Measurements from ENCODE around the gene EXOC3.

EXOC3 gene

DNA sequence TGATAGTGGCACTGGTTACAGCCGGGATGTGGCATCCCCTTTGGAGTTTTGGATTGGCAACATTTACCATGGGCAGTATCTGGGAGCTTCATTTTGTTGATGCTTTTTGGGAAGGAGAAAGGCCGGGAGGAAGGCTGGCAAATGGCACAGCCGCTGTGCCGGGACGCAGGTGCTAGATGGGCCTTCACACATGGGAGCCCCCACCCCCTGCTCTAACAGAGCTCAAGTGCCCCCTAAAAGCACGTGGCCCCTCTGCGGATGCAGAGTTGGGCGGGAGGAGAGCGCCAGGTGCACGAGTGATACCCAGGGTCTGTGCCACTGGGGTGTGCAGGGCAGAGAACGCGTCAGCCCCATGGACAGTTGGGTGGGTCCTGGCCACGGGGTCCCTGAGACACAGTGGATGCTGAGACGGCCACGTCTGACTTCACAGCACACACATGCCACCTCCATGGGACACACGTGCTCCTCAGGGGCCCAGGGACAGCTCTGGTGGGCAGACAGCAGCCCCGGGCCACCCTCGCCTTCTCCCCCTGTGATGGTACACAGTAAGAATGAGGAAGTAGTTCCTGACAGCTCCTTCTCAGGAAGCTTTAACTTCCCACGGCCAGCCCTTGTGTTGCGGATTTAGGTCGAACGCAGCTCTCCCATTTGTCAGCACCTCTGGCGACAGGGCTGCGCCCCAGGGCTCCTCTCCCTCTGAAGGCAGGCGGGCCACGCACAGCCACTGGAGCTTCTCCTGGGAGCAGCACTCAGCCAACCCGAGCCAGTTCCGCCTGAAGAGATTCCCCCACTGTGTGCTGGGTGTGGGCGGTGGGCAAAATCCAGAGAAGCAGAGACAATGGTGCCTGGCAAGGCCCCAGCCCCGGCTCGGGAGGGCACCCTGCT lies 70.5 kb downstream of the EXOC3 start:
- Histone ChIP-seq H4K20me1 (ENCODE audit: insufficient read depth, low read length) (no peaks in the 10 kb centered on the region), H3K36me3 (ENCODE audit: insufficient read depth, low read length) (no peaks in the 10 kb centered on the region), H2AFZ (ENCODE audit: low read length) (no peak overlapping the region), H3K79me2 (ENCODE audit: insufficient read depth, low read length) (no peaks in the 10 kb centered on the region), H3K9me2 (ENCODE audit: low read depth, low read length) (no peaks in the 10 kb centered on the region), H3K27ac (ENCODE audit: low read depth, low read length, poor library complexity, severe bottlenecking) (no peak overlapping the region), H3K9ac (ENCODE audit: low read length) (no peak overlapping the region), H3F3A (ENCODE audit: insufficient read depth, low read length) (no peaks in the 10 kb centered on the region), H3K4me1 (ENCODE audit: insufficient read depth, low read length, severe bottlenecking) (no peaks in the 10 kb centered on the region), H3K9me3 (ENCODE audit: low read length) (no peaks in the 10 kb centered on the region), H3K27me3 (ENCODE audit: insufficient read depth, low read length) (no peaks in the 10 kb centered on the region), H3K4me2 (ENCODE audit: low read length) (no peak overlapping the region), H3K4me3 (ENCODE audit: low read depth, low read length, poor library complexity, severe bottlenecking) (no peak overlapping the region)
- no peak for TF ChIP-seq EZH2 (IDR thresholded peaks at IDR 0.05; ENCODE audit: borderline replicate concordance, low read length)
- TF ChIP-seq, protein P1, sequence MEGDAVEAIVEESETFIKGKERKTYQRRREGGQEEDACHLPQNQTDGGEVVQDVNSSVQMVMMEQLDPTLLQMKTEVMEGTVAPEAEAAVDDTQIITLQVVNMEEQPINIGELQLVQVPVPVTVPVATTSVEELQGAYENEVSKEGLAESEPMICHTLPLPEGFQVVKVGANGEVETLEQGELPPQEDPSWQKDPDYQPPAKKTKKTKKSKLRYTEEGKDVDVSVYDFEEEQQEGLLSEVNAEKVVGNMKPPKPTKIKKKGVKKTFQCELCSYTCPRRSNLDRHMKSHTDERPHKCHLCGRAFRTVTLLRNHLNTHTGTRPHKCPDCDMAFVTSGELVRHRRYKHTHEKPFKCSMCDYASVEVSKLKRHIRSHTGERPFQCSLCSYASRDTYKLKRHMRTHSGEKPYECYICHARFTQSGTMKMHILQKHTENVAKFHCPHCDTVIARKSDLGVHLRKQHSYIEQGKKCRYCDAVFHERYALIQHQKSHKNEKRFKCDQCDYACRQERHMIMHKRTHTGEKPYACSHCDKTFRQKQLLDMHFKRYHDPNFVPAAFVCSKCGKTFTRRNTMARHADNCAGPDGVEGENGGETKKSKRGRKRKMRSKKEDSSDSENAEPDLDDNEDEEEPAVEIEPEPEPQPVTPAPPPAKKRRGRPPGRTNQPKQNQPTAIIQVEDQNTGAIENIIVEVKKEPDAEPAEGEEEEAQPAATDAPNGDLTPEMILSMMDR (IDR thresholded peaks at IDR 0.05; ENCODE audit: low read length) = no peak

DNA sequence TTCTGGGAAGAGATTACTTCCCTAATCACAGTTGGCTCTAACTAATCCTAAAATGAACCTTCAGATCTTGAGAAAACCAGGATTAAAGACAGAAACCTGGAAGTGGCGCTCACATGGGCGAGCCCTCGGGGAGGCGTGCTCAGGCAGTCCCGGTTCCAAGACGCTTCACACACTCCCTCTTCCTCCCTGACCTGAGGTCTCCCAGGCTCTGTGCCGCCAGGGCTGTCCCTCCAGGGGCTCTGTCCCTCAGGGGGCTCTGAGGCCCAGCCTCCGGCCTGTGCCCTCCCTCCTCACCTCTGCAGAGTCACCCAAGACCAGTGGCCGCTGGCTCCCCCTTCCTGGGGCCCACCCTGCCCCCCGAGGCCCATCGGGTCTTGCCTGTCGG lies 71.1 kb downstream of the EXOC3 start:
- H2AFZ ChIP-seq (ENCODE audit: low read length) = no peak overlapping the region
- H3K4me1 ChIP-seq (ENCODE audit: insufficient read depth, low read length, severe bottlenecking) = no peaks in the 10 kb centered on the region
- no peaks in the 10 kb centered on the region for H3K27me3 ChIP-seq (ENCODE audit: insufficient read depth, low read length)
- H4K20me1 ChIP-seq (ENCODE audit: insufficient read depth, low read length) = no peaks in the 10 kb centered on the region
- H3K9ac ChIP-seq (ENCODE audit: low read length) = no peak overlapping the region
- H3K36me3 ChIP-seq (ENCODE audit: insufficient read depth, low read length) = no peaks in the 10 kb centered on the region
- no peak for TF ChIP-seq EZH2 (IDR thresholded peaks at IDR 0.05; ENCODE audit: borderline replicate concordance, low read length)
- TF ChIP-seq, protein P1 (IDR thresholded peaks at IDR 0.05; ENCODE audit: low read length) = no peak
- H3K27ac ChIP-seq (ENCODE audit: low read depth, low read length, poor library complexity, severe bottlenecking) = no peak overlapping the region
- H3K4me2 ChIP-seq (ENCODE audit: low read length) = no peak overlapping the region
- H3K9me2 ChIP-seq (ENCODE audit: low read depth, low read length) = no peaks in the 10 kb centered on the region
- no peaks in the 10 kb centered on the region for H3K79me2 ChIP-seq (ENCODE audit: insufficient read depth, low read length)
- H3F3A ChIP-seq (ENCODE audit: insufficient read depth, low read length) = no peaks in the 10 kb centered on the region
- H3K4me3 ChIP-seq (ENCODE audit: low read depth, low read length, poor library complexity, severe bottlenecking) = no peak overlapping the region
- no peaks in the 10 kb centered on the region for H3K9me3 ChIP-seq (ENCODE audit: low read length)

DNA sequence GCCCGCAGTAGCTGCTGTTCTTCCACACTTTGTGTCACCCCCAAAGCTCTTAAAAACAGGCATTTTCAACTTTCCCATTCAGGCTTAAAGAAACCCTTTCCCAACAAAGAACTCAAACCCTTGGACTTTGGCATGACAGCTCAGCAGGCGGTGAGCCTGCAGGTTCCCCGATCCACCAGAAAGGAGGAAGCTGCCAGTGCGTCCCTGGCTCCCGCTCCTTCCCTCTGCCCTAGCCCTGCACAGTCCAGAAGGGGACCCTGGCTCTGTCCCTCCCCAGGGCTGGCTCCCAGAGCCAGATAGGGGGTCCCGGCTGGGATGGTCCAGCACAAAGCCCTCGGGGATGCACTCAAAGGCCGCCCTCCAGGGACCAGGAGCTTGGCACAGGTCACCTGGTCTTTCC lies 71.7 kb downstream of the EXOC3 start:
- Histone ChIP-seq H2AFZ (ENCODE audit: low read length) (no peak overlapping the region), H3K27ac (ENCODE audit: low read depth, low read length, poor library complexity, severe bottlenecking) (no peak overlapping the region), H3K9me3 (ENCODE audit: low read length) (no peaks in the 10 kb centered on the region), H3K36me3 (ENCODE audit: insufficient read depth, low read length) (no peaks in the 10 kb centered on the region), H4K20me1 (ENCODE audit: insufficient read depth, low read length) (no peaks in the 10 kb centered on the region), H3K79me2 (ENCODE audit: insufficient read depth, low read length) (no peaks in the 10 kb centered on the region), H3K27me3 (ENCODE audit: insufficient read depth, low read length) (no peaks in the 10 kb centered on the region), H3K9ac (ENCODE audit: low read length) (no peak overlapping the region), H3K4me1 (ENCODE audit: insufficient read depth, low read length, severe bottlenecking) (no peaks in the 10 kb centered on the region), H3F3A (ENCODE audit: insufficient read depth, low read length) (no peaks in the 10 kb centered on the region), H3K4me3 (ENCODE audit: low read depth, low read length, poor library complexity, severe bottlenecking) (no peak overlapping the region), H3K9me2 (ENCODE audit: low read depth, low read length) (no peaks in the 10 kb centered on the region), H3K4me2 (ENCODE audit: low read length) (no peak overlapping the region)
- TF ChIP-seq EZH2 (IDR thresholded peaks at IDR 0.05; ENCODE audit: borderline replicate concordance, low read length) = no peak
- TF ChIP-seq, protein P1 (IDR thresholded peaks at IDR 0.05; ENCODE audit: low read length) = no peak

Data from OCI-LY1 (cell line).